Transverse colon (tissue), 4 donors: ENCODE data around the gene STARD9.

Experiments used
- EP300 ChIP-seq: sonication (generic); formaldehyde crosslinking; IDR thresholded peaks from one replicate; pipeline ENCODE4 v1.6.1; 2017; ENCODE audit warnings: antibody characterized with exemption, low read depth
- POLR2A ChIP-seq: fragments of 450-650 bp; IDR thresholded peaks from one replicate; pipeline ENCODE4 v1.6.1; 2016; ENCODE audit warnings: antibody characterized with exemption, mild to moderate bottlenecking, moderate library complexity
- POLR2AphosphoS5 ChIP-seq, 3 donors: sonication (generic); formaldehyde crosslinking; IDR thresholded peaks; one replicate each; pipeline ENCODE4 v1.6.1; 2016; ENCODE audit warnings: antibody characterized with exemption in 3 of 3
- TF ChIP-seq, protein P1 (sequence below), 5 experiments: fragments of 200-600 bp in 3 of 5; fragments of 450-650 bp in 2 of 5; sonication (generic) in 3 of 5; IDR thresholded peaks; 1 replicate in 2 of 5; 2 replicates in 3 of 5; pipeline ENCODE4 v1.5.1; 2016 to 2017; ENCODE audit warnings: antibody characterized with exemption in 5 of 5, inconsistent platforms in 3 of 5, mild to moderate bottlenecking in 2 of 5, moderate library complexity in 1 of 5

DNA sequence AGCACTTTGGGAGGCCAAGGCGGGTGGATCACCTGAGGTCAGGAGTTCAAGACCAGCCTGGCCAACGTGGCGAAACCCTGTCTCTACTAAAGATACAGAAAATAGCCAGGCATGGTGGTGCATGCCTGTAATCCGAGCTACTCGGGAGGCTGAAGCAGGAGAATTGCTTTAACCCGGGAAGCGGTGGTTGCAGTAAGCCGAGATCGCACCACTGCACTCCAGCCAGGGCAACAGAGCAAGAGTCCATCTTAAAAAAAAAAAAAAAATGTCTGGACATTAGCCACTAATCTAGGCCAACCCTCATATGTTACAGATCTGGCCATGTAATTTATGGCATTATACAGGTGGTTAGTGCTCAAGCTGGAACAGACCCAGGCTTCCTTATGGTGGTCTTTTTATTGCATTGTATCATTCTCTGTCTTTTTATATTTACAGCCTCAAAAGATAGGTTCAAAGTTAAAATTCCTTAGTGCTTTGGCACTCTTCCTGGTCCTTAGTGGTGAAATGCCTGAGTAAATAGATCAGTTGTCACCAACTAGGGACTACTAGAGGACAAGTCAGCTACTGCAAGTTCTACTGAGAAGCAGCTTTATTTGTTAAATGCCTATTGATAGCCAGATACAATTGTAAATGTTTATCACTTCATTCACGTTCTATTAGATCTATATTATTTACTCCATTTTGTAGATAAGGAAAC is 16.0 kb downstream of the STARD9 start:
- TF ChIP-seq, protein P1, sequence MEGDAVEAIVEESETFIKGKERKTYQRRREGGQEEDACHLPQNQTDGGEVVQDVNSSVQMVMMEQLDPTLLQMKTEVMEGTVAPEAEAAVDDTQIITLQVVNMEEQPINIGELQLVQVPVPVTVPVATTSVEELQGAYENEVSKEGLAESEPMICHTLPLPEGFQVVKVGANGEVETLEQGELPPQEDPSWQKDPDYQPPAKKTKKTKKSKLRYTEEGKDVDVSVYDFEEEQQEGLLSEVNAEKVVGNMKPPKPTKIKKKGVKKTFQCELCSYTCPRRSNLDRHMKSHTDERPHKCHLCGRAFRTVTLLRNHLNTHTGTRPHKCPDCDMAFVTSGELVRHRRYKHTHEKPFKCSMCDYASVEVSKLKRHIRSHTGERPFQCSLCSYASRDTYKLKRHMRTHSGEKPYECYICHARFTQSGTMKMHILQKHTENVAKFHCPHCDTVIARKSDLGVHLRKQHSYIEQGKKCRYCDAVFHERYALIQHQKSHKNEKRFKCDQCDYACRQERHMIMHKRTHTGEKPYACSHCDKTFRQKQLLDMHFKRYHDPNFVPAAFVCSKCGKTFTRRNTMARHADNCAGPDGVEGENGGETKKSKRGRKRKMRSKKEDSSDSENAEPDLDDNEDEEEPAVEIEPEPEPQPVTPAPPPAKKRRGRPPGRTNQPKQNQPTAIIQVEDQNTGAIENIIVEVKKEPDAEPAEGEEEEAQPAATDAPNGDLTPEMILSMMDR (IDR thresholded peaks at IDR 0.05) = peak; percentile 29 to 63 (median 45)
- no peak for TF ChIP-seq EP300
- TF ChIP-seq POLR2AphosphoS5 (IDR thresholded peaks at IDR 0.05) = no peak
- TF ChIP-seq POLR2A = no peak
